HepG2 (cell line): ENCODE data around the gene ABHD17C. TPM values are rescaled to one million over a fixed set of nuclear protein-coding genes. Genes with fewer than 3 reads are reported as not detected.
"Not testable (repeated sequence)": the region's sequence is repeated elsewhere in the genome, so short reads cannot be mapped to it uniquely, and the experiment has no call there.

ENCODE experiments used
- ATAC-seq: fragments of 200-7000 bp; cut with Tn5 transposase; 3 replicates; pipeline ENCODE4 v1.9.1; 2020; ENCODE audit warnings: mild to moderate bottlenecking, moderate library complexity
- BruUV-seq: library from RNA; stranded (reverse); fragments of 400-500 nt; replicated peaks from 2 replicates; lab custom pipeline; 2021; lab: Mats Ljungman, UMichigan
- CTCF ChIA-PET: fragments of 300-600 bp; formaldehyde crosslinking; extraction: SDS; loops from one replicate; lab custom pipeline; 2021; ENCODE audit warnings: low total read pairs, inconsistent platforms, low intra/inter-chr PET ratio; lab: Yijun Ruan, JAX
- POLR2A ChIA-PET: fragments of 350-600 bp; sonication (Branson Sonifier 250); formaldehyde crosslinking; loops from one replicate; lab custom pipeline; 2020; ENCODE audit warnings: antibody characterized with exemption, inconsistent platforms; lab: Yijun Ruan, JAX
- DNase-seq: peaks from one replicate; pipeline ENCODE4 v3.0.0-alpha.2; 2015; ENCODE audit warnings: low spot score
- FAIRE-seq: peaks from 3 replicates; lab custom pipeline; 2011; peaks lifted over from hg19 to GRCh38; lab: Jason Lieb, UNC
- H2AFZ ChIP-seq: one replicate; pipeline ENCODE4 v1.6.1; 2011; ENCODE audit warnings: low read length, inconsistent platforms
- H3K27ac ChIP-seq: fragments of 300-600 bp; 3 replicates; pipeline ENCODE4 v1.8.0; 2011; ENCODE audit warnings: mixed run types, mild to moderate bottlenecking, mixed read lengths, low read length, inconsistent platforms; ENCODE audit not compliant: insufficient read depth; ENCODE audit errors: extremely low read length
- H3K27me3 ChIP-seq, 2 experiments: fragments of 200-600 bp in 1 of 2; 2 replicates in 1 of 2; 3 replicates in 1 of 2; pipeline versions ENCODE4 v1.6.0 to v1.8.0; 2011; ENCODE audit warnings: low read length in 2 of 2, mild to moderate bottlenecking in 2 of 2, moderate library complexity in 2 of 2, inconsistent platforms in 1 of 2; ENCODE audit not compliant: insufficient read depth in 2 of 2, control insufficient read depth in 1 of 2
- H3K36me3 ChIP-seq, 2 experiments: fragments of 200-600 bp in 1 of 2; replicated peaks in 1 of 2; 2 replicates in 1 of 2; 3 replicates in 1 of 2; pipeline versions ENCODE4 v1.5.1 to v1.8.0; 2011; ENCODE audit warnings: low read length in 2 of 2, inconsistent platforms in 1 of 2; ENCODE audit not compliant: insufficient read depth in 2 of 2, control insufficient read depth in 1 of 2
- H3K4me1 ChIP-seq: 2 replicates; pipeline ENCODE4 v1.5.1; 2012; ENCODE audit warnings: low read length, inconsistent platforms; ENCODE audit not compliant: insufficient read depth
- H3K4me2 ChIP-seq: 2 replicates; pipeline ENCODE4 v1.6.0; 2011; ENCODE audit warnings: low read depth, low read length, inconsistent platforms
- H3K4me3 ChIP-seq, 3 experiments: fragments of 200-600 bp in 1 of 3; sonication (generic), shearing (Covaris generic) in 1 of 3; replicated peaks in 1 of 3; 2 replicates each; pipeline ENCODE4 v1.5.1; 2011 to 2016; ENCODE audit warnings: low read length in 3 of 3, inconsistent platforms in 2 of 3, low read depth in 2 of 3, mild to moderate bottlenecking in 2 of 3, control low read depth in 1 of 3, mixed read lengths in 1 of 3; ENCODE audit not compliant: insufficient read depth in 1 of 3
- H3K79me2 ChIP-seq: one replicate; pipeline ENCODE4 v1.6.1; 2011; ENCODE audit warnings: low read length, inconsistent platforms; ENCODE audit not compliant: insufficient read depth
- H3K9ac ChIP-seq: 2 replicates; pipeline ENCODE4 v1.6.0; 2011; ENCODE audit warnings: mild to moderate bottlenecking, low read depth, low read length, inconsistent platforms; ENCODE audit not compliant: insufficient read depth
- H3K9me3 ChIP-seq: 2 replicates; pipeline ENCODE4 v1.5.1; 2012; ENCODE audit warnings: mild to moderate bottlenecking, low read length
- H4K20me1 ChIP-seq: 2 replicates; pipeline ENCODE4 v1.6.0; 2011; ENCODE audit warnings: inconsistent platforms, mild to moderate bottlenecking, low read length, moderate library complexity; ENCODE audit not compliant: insufficient read depth
- GLI4 ChIP-seq: sonication (generic); formaldehyde crosslinking; IDR thresholded peaks from 2 replicates; pipeline ENCODE4 v1.5.1; 2020; ENCODE audit warnings: missing genetic modification reagents, mild to moderate bottlenecking, moderate library complexity, borderline replicate concordance
- NCOA2 ChIP-seq: sonication (generic); formaldehyde crosslinking; IDR thresholded peaks from 2 replicates; pipeline ENCODE4 v1.8.0; 2022; ENCODE audit warnings: inconsistent platforms
- RAD21 ChIP-seq: fragments of 450-650 bp; formaldehyde crosslinking; IDR thresholded peaks from 2 replicates; pipeline ENCODE4 v1.5.0; 2020; ENCODE audit warnings: mild to moderate bottlenecking
- SP4 ChIP-seq: sonication (generic); formaldehyde crosslinking; IDR thresholded peaks from 2 replicates; pipeline ENCODE4 v1.8.1; 2023; ENCODE audit warnings: mild to moderate bottlenecking, missing genetic modification reagents
- ZMAT5 ChIP-seq: sonication (generic); formaldehyde crosslinking; IDR thresholded peaks from 2 replicates; pipeline ENCODE4 v1.5.0; 2020; ENCODE audit warnings: mild to moderate bottlenecking, low read depth, missing genetic modification reagents, borderline replicate concordance
- ZNF570 ChIP-seq: sonication (generic); formaldehyde crosslinking; IDR thresholded peaks from 2 replicates; pipeline ENCODE4 v1.4.0; 2020; ENCODE audit warnings: mild to moderate bottlenecking, missing genetic modification reagents, borderline replicate concordance
- WGBS: methylation state at CpG from one replicate; pipeline ENCODE4 v1.1.6; 2017; ENCODE audit warnings: low lambda C conversion rate; 5-methylcytosine and 5-hydroxymethylcytosine counted together
- in situ Hi-C: cut with HindIII; loops from 2 replicates; pipeline ENCODE4 v1.10.0; 2017; ENCODE audit warnings: low pct_unique_long_range_greater_than_20kb; ENCODE audit not compliant: extremely low pct_ligation_motif_present
- intact Hi-C: fragments of 100-400 bp; cut with micrococcal nuclease; formaldehyde crosslinking; loops from one replicate; pipeline ENCODE4 v1.10.0; 2022; ENCODE audit not compliant: unreplicated experiment
- polyA plus RNA-seq, 8 experiments: library from polyadenylated mRNA; depleted of rRNA in 3 of 8; stranded (reverse) in 7 of 8; unstranded in 1 of 8; fragments of >200 nt; fragmentation: Illumina TruSeq in 4 of 8; extraction: Trizol in 4 of 8; gene quantifications; 2 replicates each; pipeline versions ENCODE4 v1.2.1 to v1.2.3, GENCODE V29; 2011 to 2016; ENCODE audit warnings: low read depth in 4 of 8, missing spikeins in 1 of 8, mixed read lengths in 1 of 8; ENCODE audit not compliant: insufficient read depth in 1 of 8
- total RNA-seq, 5 experiments: library from RNA; depleted of rRNA; stranded (reverse); fragments of >200 nt; fragmentation: Illumina TruSeq; extraction: Trizol; gene quantifications; 2 replicates each; pipeline ENCODE4 v1.2.3, GENCODE V29; 2016; ENCODE audit warnings: low read depth in 1 of 5

Gene ABHD17C
- total and polyA plus RNA-seq, 2 of the 13 experiments (the other 11 are each of a cell fraction or from before 2014, with no cell fraction given) = 2.9 to 3.9 TPM

GRCh38 chr15:80645494-80646065 is 49.5 kb upstream of the ABHD17C start:
- Histone ChIP-seq H3K36me3 (no peaks in the 10 kb centered on the region), H4K20me1 (no peaks in the 10 kb centered on the region), H3K4me2 (no peak overlapping the region), H3K4me3 (no peak overlapping the region), H3K79me2 (no peaks in the 10 kb centered on the region), H3K9me3 (no peaks in the 10 kb centered on the region), H3K4me1 (no peaks in the 10 kb centered on the region), H3K9ac (no peak overlapping the region), H2AFZ (no peak overlapping the region), H3K27ac (no peak overlapping the region), H3K27me3 (peaks cover 0 to 6% of the 10 kb centered on the region in 2 experiments; a peak in 1 of 5 replicates)
- FAIRE-seq = no peak
- POLR2A ChIA-PET = no interaction called here
- in situ Hi-C loops (no loop called here), intact Hi-C loops (no loop called here)
- 11% methylated on average over 4 of the region's 4 CpGs for WGBS
- TF ChIP-seq ZNF570 (CRISPR knock-in tag) (no peak), ZMAT5 (CRISPR knock-in tag) (no peak), GLI4 (CRISPR knock-in tag) (no peak), RAD21 (CRISPR knock-in tag) (no peak), SP4 (no peak), NCOA2 (CRISPR knock-in tag) (no peak)
- CTCF ChIA-PET = no interaction called here
- DNase-seq = no peak
- ATAC-seq = no peak
- BruUV-seq = no TSS peak

GRCh38 chr15:80647424-80647823 is 47.7 kb upstream of the ABHD17C start:
- ATAC-seq = not testable (repeated sequence)

More at GRCh38 chr15:80647424-80647823, 47.7 kb upstream of the ABHD17C start:
- 89% methylated on average over 16 of the region's 30 CpGs for WGBS
- FAIRE-seq, POLR2A ChIA-PET, CTCF ChIA-PET, in situ Hi-C loops, H2AFZ ChIP-seq, H3K36me3 ChIP-seq, H3K4me3 ChIP-seq, DNase-seq, H4K20me1 ChIP-seq, H3K4me2 ChIP-seq, BruUV-seq, H3K4me1 ChIP-seq, H3K9me3 ChIP-seq, H3K27ac ChIP-seq, intact Hi-C loops, H3K27me3 ChIP-seq, H3K79me2 ChIP-seq, H3K9ac ChIP-seq: not testable (repeated sequence)
